GM12875 (cell line): Measurements from ENCODE around the gene SPTBN1.

Experiments
- H3K4me3 ChIP-seq: one replicate; pipeline ENCODE4 v1.5.1; 2011; ENCODE audit warnings: low read depth, low read length, control low read depth
- CTCF ChIP-seq: IDR thresholded peaks from 2 replicates; pipeline ENCODE4 v1.5.1; 2011; ENCODE audit warnings: low read depth, mild to moderate bottlenecking, control low read depth, inconsistent platforms, low read length, moderate library complexity, borderline replicate concordance; ENCODE audit not compliant: insufficient read depth

Gene SPTBN1

GRCh38 chr2:54434229-54434628, 21.9 kb upstream of the SPTBN1 start:
- no peak for TF ChIP-seq CTCF
- H3K4me3 ChIP-seq: no peak overlapping the region

GRCh38 chr2:54434711-54435110, 21.4 kb upstream of the SPTBN1 start:
- no peak for TF ChIP-seq CTCF
- no peak overlapping the region for H3K4me3 ChIP-seq

GRCh38 chr2:54435325-54436226, 20.6 kb upstream of the SPTBN1 start:
- H3K4me3 ChIP-seq: no peak overlapping the region
- no peak for TF ChIP-seq CTCF

GRCh38 chr2:54437588-54437987, 18.5 kb upstream of the SPTBN1 start:
- TF ChIP-seq CTCF: no peak
- H3K4me3 ChIP-seq: no peak overlapping the region

GRCh38 chr2:54438271-54438670, 17.9 kb upstream of the SPTBN1 start:
- TF ChIP-seq CTCF: no peak

GRCh38 chr2:54439582-54439981, 16.5 kb upstream of the SPTBN1 start:
- H3K4me3 ChIP-seq: no peak overlapping the region
- TF ChIP-seq CTCF: no peak

More at GRCh38 chr2:54438271-54438670, 17.9 kb upstream of the SPTBN1 start:
- H3K4me3 ChIP-seq: no peak overlapping the region

- no peak for TF ChIP-seq CTCF
- no peak overlapping the region for H3K4me3 ChIP-seq
These were observed 16.1 kb upstream of the SPTBN1 start for GRCh38 chr2:54440050-54440449.
